ENCODE data around the gene PMS1. TPM values are rescaled to one million over a fixed set of nuclear protein-coding genes. Genes with fewer than 3 reads are reported as not detected.
"Not testable (repeated sequence)": the region's sequence is repeated elsewhere in the genome, so short reads cannot be mapped to it uniquely, and the experiment has no call there.

PMS1 gene
- 10 to 100 TPM in 1 of 2 donors, 1 to 10 TPM in 1; 7.6 to 27.6 TPM for total RNA-seq

DNA sequence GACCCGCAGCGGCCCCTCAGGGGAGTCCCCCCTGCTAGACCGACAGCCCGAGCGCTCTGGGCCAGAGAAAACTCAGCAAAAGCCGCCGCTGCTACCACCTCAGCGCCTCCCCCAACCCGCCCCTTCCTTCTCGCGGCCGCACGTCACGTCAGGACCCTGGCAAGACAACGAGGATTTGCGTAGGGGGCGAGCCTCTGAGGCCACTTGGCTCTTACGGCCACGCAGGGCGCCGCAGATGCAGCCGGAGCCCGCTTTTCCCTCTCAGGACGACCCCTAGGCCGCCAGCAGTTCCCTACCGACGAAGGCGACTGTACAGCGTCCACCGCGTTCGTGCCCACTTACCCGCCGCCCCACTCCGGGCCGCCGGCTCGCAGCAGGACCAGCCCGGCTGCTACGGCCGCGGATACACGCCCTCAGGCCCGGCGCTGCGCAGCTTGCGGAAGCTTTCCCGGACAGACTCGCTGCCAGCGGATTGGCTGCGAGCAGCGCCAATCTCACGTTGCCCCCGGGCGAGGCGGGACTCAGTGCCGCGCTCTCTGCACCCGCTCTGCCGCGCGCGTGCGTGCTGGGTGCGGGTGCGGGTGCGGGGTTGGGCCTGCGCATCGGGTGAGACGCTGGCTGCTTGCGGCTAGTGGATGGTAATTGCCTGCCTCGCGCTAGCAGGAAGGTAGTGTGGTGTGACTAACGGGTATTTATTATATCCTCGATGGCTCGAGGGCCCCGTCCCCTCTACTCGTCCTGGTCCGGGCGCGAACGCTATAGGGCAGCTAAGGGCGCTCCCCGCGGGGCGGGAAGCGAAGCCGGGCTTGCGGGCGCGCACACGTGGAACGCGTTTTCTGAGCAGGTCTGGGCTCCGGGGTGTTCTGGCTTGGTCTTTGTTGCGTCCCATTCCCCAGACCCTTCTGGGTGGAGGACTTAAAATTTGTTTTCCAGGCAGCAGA is at the start of gene PMS1, which contains the start of gene ORMDL1:
Gene PMS1, plus strand, starts transcription at position 524 of the 941 bp plus-strand sequence. CDS start 7,360 bp downstream, outside the sequence.
Gene ORMDL1, minus strand, starts transcription at position 413 of the 941 bp plus-strand sequence. CDS start 1,744 bp downstream, outside the sequence.
- peak; percentile 74 for DNase-seq (ENCODE audit: low spot score)
- TF ChIP-seq, protein P1, sequence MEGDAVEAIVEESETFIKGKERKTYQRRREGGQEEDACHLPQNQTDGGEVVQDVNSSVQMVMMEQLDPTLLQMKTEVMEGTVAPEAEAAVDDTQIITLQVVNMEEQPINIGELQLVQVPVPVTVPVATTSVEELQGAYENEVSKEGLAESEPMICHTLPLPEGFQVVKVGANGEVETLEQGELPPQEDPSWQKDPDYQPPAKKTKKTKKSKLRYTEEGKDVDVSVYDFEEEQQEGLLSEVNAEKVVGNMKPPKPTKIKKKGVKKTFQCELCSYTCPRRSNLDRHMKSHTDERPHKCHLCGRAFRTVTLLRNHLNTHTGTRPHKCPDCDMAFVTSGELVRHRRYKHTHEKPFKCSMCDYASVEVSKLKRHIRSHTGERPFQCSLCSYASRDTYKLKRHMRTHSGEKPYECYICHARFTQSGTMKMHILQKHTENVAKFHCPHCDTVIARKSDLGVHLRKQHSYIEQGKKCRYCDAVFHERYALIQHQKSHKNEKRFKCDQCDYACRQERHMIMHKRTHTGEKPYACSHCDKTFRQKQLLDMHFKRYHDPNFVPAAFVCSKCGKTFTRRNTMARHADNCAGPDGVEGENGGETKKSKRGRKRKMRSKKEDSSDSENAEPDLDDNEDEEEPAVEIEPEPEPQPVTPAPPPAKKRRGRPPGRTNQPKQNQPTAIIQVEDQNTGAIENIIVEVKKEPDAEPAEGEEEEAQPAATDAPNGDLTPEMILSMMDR (IDR thresholded peaks at IDR 0.05): no peak
- peaks cover 26 to 47% of the 10 kb centered on the region in 2 donors for H3K4me1 ChIP-seq (ENCODE audit: control insufficient read depth in 1 of 2, low read depth in 2 of 2)
- peak; percentile 98 for ATAC-seq (ENCODE audit: insufficient number of reproducible peaks, low FRiP score, low read depth)
- peak within 1 kb of the TSS; percentile 89 to 91 for H3K27ac ChIP-seq
- H3K36me3 ChIP-seq: peaks cover 2% of the 10 kb centered on the region
- no peaks in the 10 kb centered on the region for H3K9me3 ChIP-seq
- H3K4me3 ChIP-seq: peak within 1 kb of the TSS; percentile 76
- H3K27me3 ChIP-seq (replicated peaks; ENCODE audit: insufficient read depth): no peaks in the 10 kb centered on the region

DNA sequence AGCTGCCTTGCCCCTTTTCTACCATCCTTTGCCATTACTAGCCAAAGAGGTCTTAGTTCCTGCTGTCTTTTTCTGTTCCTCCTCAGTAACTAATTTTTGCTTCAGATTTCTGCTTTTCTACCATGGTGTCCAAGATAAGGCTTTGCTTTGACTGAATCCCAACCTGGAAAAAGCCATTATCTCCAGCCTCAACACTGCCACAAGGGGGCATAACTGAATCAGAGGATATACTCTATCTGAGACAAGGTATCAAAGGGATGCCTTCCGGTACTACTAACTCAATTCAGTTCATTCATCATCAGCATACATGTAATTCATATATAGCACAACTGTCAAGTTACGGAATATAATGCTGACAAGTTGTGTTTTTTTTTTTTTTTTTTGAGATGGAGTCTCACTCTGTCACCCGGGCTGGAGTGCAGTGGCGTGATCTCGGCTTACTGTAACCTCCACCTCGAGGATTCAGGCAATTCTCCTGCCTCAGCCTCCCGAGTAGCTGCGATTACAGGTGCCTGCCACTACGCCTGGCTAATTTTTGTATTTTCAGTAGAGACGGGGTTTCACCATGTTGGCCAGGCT is 33.1 kb upstream of the PMS1 start:
- H3K36me3 ChIP-seq: peaks cover 13% of the 10 kb centered on the region
- ATAC-seq (ENCODE audit: insufficient number of reproducible peaks, low FRiP score, low read depth): no peak

DNA sequence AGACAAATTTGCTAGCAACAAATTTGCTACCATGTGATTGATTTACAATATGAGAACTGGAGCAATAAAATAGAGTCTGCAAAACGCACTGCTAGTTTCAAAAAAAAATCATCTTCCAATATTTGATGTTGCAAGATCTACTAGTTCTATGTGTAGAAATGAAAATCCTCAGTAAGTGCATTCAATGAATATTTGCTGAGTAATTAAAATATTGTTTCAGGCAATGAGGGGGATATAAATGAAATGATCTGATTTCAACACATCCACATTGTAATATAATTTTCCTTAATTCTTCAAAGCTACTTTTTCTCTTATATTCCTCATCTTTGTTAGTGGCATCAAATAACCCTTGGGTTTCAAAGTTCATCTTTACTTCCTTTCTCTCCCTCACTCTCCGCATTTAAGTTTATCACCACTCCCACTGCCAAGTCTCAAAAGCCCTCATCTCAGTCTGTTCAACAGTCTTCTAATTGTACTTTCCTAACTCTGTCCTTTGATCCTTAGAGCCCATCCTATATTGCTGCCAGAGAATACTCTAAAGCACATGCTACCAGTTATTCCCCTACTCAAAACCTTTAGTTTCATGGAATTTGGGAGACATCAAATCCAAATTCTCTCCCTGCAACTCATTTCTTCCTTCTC is 27.8 kb upstream of the PMS1 start:
- H3K36me3 ChIP-seq: peaks cover 14% of the 10 kb centered on the region

More for the DNA sequence above, 33.1 kb upstream of the PMS1 start:
- H3K4me3 ChIP-seq: no peak overlapping the region
- no peaks in the 10 kb centered on the region for H3K27me3 ChIP-seq (replicated peaks; ENCODE audit: insufficient read depth)
- TF ChIP-seq, protein P1 (IDR thresholded peaks at IDR 0.05): peak; percentile 29
- no peak for DNase-seq (ENCODE audit: low spot score)
- H3K4me1 ChIP-seq (ENCODE audit: control insufficient read depth in 1 of 2, low read depth in 2 of 2): no peaks in the 10 kb centered on the region
- no peaks in the 10 kb centered on the region for H3K9me3 ChIP-seq
- no peak overlapping the region for H3K27ac ChIP-seq

DNA sequence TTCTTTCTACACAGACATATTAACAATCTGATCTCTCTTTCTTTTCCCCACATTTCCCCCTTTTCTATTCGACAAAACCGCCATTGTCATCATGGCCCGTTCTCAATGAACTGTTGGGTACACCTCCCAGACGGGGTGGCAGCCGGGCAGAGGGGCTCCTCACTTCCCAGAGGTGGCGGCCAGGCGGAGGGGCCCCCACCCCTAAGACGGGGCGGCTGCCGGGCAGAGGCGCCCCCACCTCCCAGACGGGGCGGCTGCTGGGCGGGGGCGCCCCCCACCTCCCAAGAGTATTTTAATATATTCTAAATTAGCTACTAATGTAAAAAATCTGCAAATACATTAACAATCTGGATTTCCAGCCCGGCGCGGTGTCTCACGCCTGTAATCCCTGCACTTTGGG is 24.1 kb upstream of the PMS1 start:
- not testable (repeated sequence) for DNase-seq (ENCODE audit: low spot score); H3K27me3 ChIP-seq (replicated peaks; ENCODE audit: insufficient read depth); H3K4me3 ChIP-seq; ATAC-seq (ENCODE audit: insufficient number of reproducible peaks, low FRiP score, low read depth); H3K27ac ChIP-seq; H3K36me3 ChIP-seq; H3K9me3 ChIP-seq
- H3K4me1 ChIP-seq (ENCODE audit: control insufficient read depth in 1 of 2, low read depth in 2 of 2): peaks cover 15 to 19% of the 10 kb centered on the region in 2 donors

More for the DNA sequence above, 27.8 kb upstream of the PMS1 start:
- H3K27me3 ChIP-seq (replicated peaks; ENCODE audit: insufficient read depth): no peaks in the 10 kb centered on the region
- peaks cover 0 to 2% of the 10 kb centered on the region in 2 donors for H3K4me1 ChIP-seq (ENCODE audit: control insufficient read depth in 1 of 2, low read depth in 2 of 2)
- H3K9me3 ChIP-seq: no peaks in the 10 kb centered on the region
- ATAC-seq (ENCODE audit: insufficient number of reproducible peaks, low FRiP score, low read depth) (no peak), DNase-seq (ENCODE audit: low spot score) (no peak)
- TF ChIP-seq, protein P1 (IDR thresholded peaks at IDR 0.05): no peak
- H3K27ac ChIP-seq: no peak overlapping the region
- no peak overlapping the region for H3K4me3 ChIP-seq

DNA sequence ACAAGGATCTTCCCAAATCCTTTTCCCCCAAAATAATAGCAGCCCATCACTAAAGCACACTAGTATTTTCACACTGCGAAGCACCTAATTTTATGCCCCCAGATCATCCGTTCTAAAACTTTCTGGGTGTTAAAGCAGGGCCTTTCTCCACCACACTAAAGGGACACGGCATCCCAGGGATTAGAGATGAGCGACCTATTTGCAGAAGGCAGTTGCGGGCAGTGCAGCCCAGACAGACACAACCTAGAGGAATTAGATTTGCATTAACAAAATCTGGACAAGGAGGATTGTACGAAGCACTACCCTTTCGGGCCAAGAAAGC is 22.1 kb upstream of the PMS1 start:
- H3K27me3 ChIP-seq (replicated peaks; ENCODE audit: insufficient read depth): no peaks in the 10 kb centered on the region
- DNase-seq (ENCODE audit: low spot score) (no peak), ATAC-seq (ENCODE audit: insufficient number of reproducible peaks, low FRiP score, low read depth) (peak; percentile 39)
- H3K36me3 ChIP-seq: no peaks in the 10 kb centered on the region
- H3K4me3 ChIP-seq: peak overlapping the region; percentile 87
- TF ChIP-seq, protein P1 (IDR thresholded peaks at IDR 0.05): no peak
- peak overlapping the region; percentile 66 to 72 for H3K27ac ChIP-seq
- H3K4me1 ChIP-seq (ENCODE audit: control insufficient read depth in 1 of 2, low read depth in 2 of 2): peaks cover 15 to 19% of the 10 kb centered on the region in 2 donors
- H3K9me3 ChIP-seq: no peaks in the 10 kb centered on the region
